Testis (tissue), 3 donors: ENCODE results near the gene CERK. TPM values are rescaled to one million over a fixed set of nuclear protein-coding genes. Genes with fewer than 3 reads are reported as not detected.

Source experiments
- DNase-seq: peaks from one replicate; pipeline ENCODE4 v3.0.0-alpha.2; 2019
- H3K27ac ChIP-seq, 2 donors: fragments of 200-600 bp; sonication (generic); one replicate each; pipeline ENCODE4 v1.5.1; 2019
- H3K27me3 ChIP-seq: fragments of 200-600 bp; sonication (generic); one replicate; pipeline ENCODE4 v1.5.1; 2019
- H3K36me3 ChIP-seq: fragments of 200-600 bp; sonication (generic); one replicate; pipeline ENCODE4 v1.5.1; 2017; ENCODE audit warnings: low read depth; ENCODE audit errors: missing control alignments
- H3K4me1 ChIP-seq: fragments of 200-600 bp; sonication (generic); one replicate; pipeline ENCODE4 v1.5.1; 2019
- H3K4me3 ChIP-seq, 2 donors: fragments of 200-600 bp; sonication (generic); one replicate each; pipeline ENCODE4 v1.5.1; 2017 to 2019
- H3K9me3 ChIP-seq: fragments of 200-600 bp; sonication (generic); one replicate; pipeline ENCODE4 v1.5.1; 2017
- CTCF ChIP-seq, 3 experiments: fragments of 450-650 bp in 2 of 3; fragments of 200-600 bp in 1 of 3; sonication (generic) in 1 of 3; IDR thresholded peaks; one replicate each; pipeline ENCODE4 v1.5.1; 2016 to 2019; ENCODE audit warnings: antibody characterized with exemption in 3 of 3, mild to moderate bottlenecking in 2 of 3, moderate library complexity in 1 of 3
- POLR2A ChIP-seq: fragments of 450-650 bp; IDR thresholded peaks from one replicate; pipeline ENCODE4 v1.6.1; 2017; ENCODE audit warnings: antibody characterized with exemption, mild to moderate bottlenecking, moderate library complexity
- WGBS, 2 donors: methylation state at CpG; one replicate each; pipeline ENCODE4 v1.1.5; 2018; 5-methylcytosine and 5-hydroxymethylcytosine counted together
- intact Hi-C: fragments of 100-400 bp; cut with DNase I; formaldehyde crosslinking; loops from one replicate; pipeline ENCODE4 v1.15.1; 2023; ENCODE audit warnings: low total_unique reads
- polyA plus RNA-seq: library from polyadenylated mRNA; stranded (reverse); fragments of 350-450 nt; fragmentation: Illumina TruSeq; extraction: RNeasy Lipid Tissue Mini Kit (QIAGEN cat#74804); gene quantifications from one replicate; pipeline ENCODE4 v1.2.3, GENCODE V29; 2014; ENCODE audit warnings: low read depth, low replicate concordance; ENCODE audit not compliant: insufficient read depth
- total RNA-seq, 2 donors: library from RNA; depleted of rRNA; stranded (reverse); fragments of >200 nt; gene quantifications; one replicate each; pipeline ENCODE4 v1.2.3, GENCODE V29; 2016

CERK gene
- total and polyA plus RNA-seq, 3 donors from 2014 or later, result 14.0 to 21.3 (median 17.0) TPM

GRCh38 chr22:46707827-46708570 is 30.1 kb downstream of the CERK start:
- DNase-seq, result no peak
- TF ChIP-seq POLR2A (no peak), CTCF (IDR thresholded peaks at IDR 0.05) (no peak)
- no peak overlapping the region for H3K27ac ChIP-seq
- H3K27me3 ChIP-seq, result no peaks in the 10 kb centered on the region
- intact Hi-C loops, result no loop called here
- WGBS, 2 donors, result 91 to 94% methylated on average over 32 of the region's 32 CpGs
- H3K4me1 ChIP-seq, result no peaks in the 10 kb centered on the region
- H3K36me3 ChIP-seq, result no peaks in the 10 kb centered on the region
- no peak overlapping the region for H3K4me3 ChIP-seq
- no peaks in the 10 kb centered on the region for H3K9me3 ChIP-seq

DNA sequence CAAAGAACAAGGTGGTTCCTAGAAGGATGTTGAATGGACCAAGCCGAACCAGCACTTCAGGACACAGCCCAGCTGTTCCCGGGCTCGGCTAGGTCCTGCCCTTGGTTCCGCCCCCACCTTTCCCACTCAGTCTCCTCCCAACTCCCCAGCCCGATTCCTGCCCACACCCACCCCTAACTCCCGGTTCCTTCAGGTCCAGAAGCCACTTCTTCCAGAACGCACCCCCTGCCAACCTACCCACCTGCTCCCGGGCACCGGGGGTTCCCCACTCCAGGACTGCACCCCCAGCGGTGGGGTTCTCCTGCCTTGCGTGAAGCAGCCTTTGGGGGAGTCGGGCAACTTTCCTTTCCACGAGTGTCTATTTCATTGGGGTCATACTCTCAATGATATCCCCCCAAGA is 30.7 kb downstream of the CERK start:
- H3K4me3 ChIP-seq, result no peak overlapping the region
- H3K27ac ChIP-seq, result no peak overlapping the region
- no peaks in the 10 kb centered on the region for H3K36me3 ChIP-seq
- no peaks in the 10 kb centered on the region for H3K4me1 ChIP-seq
- no peaks in the 10 kb centered on the region for H3K9me3 ChIP-seq
- TF ChIP-seq CTCF (IDR thresholded peaks at IDR 0.05), result no peak
- no peak for TF ChIP-seq POLR2A
- H3K27me3 ChIP-seq, result no peaks in the 10 kb centered on the region
- WGBS, 2 donors, result 91 to 96% methylated on average over 13 of the region's 13 CpGs
- no peak for DNase-seq
- intact Hi-C loops, result no loop called here

DNA sequence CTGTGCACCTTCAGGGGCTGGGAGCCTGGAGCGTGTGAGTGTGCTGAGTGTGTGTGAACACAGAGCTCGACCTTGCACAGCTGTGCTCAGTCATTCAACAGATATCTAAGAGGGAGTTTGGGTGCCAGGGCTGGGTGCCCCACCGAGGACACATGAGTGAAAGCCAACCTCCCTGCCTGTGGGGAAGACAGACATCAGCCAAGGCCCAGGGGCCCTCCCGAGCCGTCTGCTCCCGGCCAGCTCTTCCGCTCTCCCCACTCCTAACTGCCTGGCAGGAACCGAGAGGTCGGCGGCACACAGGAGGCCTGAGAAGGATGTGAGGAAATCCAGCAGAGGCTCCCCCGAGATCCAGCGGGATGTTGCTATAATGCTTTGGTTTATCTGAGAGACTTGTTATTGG is 32.0 kb downstream of the CERK start:
- no peaks in the 10 kb centered on the region for H3K4me1 ChIP-seq
- 93% methylated on average over 11 to 12 of the region's 12 CpGs for WGBS, 2 donors
- no peak overlapping the region for H3K4me3 ChIP-seq
- no peaks in the 10 kb centered on the region for H3K36me3 ChIP-seq
- TF ChIP-seq CTCF (IDR thresholded peaks at IDR 0.05), result no peak
- no peak for TF ChIP-seq POLR2A
- no peaks in the 10 kb centered on the region for H3K27me3 ChIP-seq
- intact Hi-C loops, result no loop called here
- no peaks in the 10 kb centered on the region for H3K9me3 ChIP-seq
- no peak for DNase-seq
- no peak overlapping the region for H3K27ac ChIP-seq

DNA sequence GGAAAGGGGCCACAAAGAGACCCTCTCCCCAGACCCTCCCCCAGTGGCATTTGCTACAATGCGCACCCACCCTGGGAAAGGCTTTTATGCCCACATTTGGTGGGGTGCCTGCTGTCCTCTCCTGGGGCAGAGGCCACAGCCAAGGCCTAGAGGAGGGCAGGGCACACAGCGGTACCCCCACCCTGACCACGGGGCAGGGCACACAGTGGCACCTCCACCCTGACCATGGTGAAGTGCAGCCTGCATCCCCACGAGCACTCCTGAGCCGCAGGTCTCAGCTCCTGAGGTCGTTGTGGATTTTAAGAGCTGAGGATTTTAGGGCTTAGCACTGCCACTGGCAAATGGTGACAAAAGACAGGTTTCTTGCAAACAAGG is 34.1 kb downstream of the CERK start:
- H3K36me3 ChIP-seq, result no peaks in the 10 kb centered on the region
- H3K27me3 ChIP-seq, result no peaks in the 10 kb centered on the region
- TF ChIP-seq POLR2A (no peak), CTCF (IDR thresholded peaks at IDR 0.05) (no peak)
- no peak overlapping the region for H3K4me3 ChIP-seq
- H3K9me3 ChIP-seq, result no peaks in the 10 kb centered on the region
- WGBS, 2 donors, result 96 to 97% methylated on average over 4 to 6 of the region's 6 CpGs
- H3K27ac ChIP-seq, result no peak overlapping the region
- intact Hi-C loops, result no loop called here
- no peak for DNase-seq
- no peaks in the 10 kb centered on the region for H3K4me1 ChIP-seq
